ENCODE data around the gene ATP2A1.
A peak's percentile ranks its signal among the peaks of the same experiment; 100 is the strongest.
"Not testable (repeated sequence)": the region's sequence is repeated elsewhere in the genome, so short reads cannot be mapped to it uniquely, and the experiment has no call there.

Gene ATP2A1

DNA sequence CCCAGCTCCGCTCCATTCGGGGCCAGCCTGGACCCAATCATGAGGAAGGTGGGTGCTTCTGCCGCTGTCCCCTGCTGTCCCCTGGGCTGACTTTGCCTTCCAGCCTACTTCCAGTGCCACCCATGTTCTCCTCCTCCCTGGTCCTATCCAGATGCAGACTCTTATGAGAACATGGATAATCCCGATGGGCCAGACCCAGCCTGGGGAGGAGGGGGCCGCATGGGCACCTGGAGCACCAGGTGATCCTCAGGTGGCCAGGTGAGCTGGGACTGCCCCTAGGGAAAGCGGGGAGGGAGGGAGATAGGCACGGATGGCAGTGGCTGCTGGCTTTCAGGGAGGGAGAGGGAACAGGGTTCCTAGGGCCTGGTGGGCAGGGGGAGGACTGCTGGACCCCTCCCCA lies 60.4 kb downstream of the ATP2A1 start:
- DNase-seq: no peak

DNA sequence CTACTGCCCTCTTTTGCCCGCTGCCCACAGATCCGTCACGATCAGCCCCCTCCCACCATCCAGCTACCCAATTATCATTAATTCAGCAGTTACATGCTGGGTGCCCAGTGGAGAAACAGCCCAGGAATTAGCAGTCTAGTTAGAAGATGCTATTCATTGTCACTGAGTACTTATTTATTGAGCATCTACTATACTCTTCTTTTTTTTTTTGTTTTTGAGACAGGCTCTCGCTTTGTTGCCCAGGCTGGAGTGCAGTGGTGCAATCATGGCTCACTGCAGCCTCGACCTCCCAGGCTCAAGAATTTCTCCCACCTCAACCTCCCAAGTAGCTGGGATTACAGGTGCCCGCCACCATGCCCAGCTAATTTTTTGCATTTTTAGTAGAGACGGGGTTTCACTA lies 61.5 kb downstream of the ATP2A1 start:
- not testable (repeated sequence) for DNase-seq

DNA sequence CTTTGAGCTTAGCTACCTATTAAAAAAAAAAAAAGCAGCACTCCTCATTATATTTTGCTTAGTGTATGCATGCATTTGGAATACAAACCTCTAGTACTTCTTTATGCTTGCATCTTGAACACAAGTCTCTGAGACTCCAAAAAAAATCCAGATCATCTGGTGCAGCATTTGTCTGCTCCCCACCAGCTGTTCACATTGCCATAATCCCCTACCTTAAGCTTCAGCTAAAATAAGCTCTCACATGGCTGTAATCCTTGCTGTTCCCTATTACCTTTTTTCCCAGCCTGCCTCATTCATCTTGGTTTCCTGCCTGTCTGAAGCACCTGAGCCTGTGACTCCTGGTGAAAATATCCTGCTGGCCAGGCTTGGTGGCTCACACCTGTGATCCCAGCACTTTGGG lies 65.0 kb downstream of the ATP2A1 start:
- DNase-seq: no peak

DNA sequence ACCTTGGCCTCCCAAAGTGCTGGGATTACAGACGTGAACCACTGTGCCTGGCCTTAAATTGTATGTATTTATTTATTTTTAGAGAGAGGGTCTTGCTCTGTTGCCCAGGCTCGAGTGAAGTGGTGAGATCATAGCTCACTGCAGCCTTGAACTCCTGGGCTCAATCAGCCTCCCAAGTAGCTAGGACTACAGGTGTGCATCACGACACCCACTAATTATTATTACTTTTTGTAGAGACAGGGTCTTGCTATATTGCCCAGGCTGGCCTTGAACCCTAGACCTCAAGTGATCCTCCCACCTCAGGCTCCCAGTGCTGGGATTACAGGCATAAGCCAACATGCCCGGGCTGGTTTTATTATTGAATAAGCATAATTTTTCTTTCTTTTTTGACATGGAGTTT lies 68.4 kb downstream of the ATP2A1 start:
- DNase-seq: no peak

DNA sequence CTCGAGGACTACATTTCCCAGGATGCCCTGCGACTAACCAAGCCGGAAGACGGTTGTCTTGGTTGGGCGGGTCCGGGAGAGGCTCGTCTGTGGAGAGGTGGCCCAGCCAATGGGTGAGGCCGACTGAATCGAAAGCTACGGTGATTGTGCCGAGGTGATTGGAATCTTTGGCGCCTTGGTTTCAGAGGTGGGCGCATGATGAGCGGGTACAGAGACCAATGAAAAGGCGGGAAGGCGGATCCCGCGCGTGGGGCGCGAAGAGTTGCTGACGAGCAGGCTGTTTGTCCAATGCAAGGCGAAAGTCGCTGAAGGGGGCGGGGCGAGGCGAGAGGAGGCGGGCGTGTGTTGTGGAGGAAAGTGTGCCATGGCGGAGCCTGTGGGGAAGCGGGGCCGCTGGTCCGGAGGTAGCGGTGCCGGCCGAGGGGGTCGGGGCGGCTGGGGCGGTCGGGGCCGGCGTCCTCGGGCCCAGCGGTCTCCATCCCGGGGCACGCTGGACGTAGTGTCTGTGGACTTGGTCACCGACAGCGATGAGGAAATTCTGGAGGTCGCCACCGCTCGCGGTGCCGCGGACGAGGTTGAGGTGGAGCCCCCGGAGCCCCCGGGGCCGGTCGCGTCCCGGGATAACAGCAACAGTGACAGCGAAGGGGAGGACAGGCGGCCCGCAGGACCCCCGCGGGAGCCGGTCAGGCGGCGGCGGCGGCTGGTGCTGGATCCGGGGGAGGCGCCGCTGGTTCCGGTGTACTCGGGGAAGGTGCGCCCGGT lies 72.5 kb downstream of the ATP2A1 start, which contains the start of gene NFATC2IP:
Gene NFATC2IP, plus strand, starts transcription at position 290 of the 762 bp plus-strand sequence. Its CDS starts 75 bp downstream, at position 365.
- DNase-seq: peak; percentile 100

DNA sequence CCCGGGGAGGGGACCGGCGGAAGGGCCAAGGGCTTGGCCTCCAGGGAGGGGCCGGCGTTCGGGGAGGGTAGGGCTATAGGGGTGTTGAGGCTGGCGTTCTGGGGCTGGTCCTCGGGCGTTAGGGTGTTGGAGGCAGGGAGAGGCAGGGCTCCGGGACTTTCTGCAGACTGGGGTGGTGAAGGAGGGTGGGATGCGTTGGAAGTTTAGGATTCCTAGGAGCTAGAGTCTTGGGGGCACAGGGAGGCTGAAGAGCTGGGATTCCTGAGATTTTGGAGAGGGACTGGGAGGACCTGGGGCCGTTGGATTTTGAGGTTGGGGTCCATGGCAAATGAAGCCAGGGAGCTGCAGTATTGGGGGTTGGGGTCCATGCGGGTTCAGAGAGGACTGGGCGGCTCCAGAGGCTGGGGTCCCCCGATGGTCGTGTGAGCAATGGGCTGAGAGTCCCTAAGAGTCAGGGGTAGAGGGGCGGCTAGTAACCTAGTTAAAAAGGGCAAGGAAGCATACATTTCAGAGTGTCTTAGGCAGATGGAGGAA lies 73.2 kb downstream of the ATP2A1 start:
- DNase-seq: no peak

All from NCI-H1092 treated with DMSO at 0.1 percent for 48 hours (cell line).